AG04450 (cell line): ENCODE results near the gene PANX3. TPM values are rescaled to one million over a fixed set of nuclear protein-coding genes. Genes with fewer than 3 reads are reported as not detected.

ENCODE experiments used
- CTCF ChIA-PET: fragments of 300-600, 350-600 bp; formaldehyde crosslinking; extraction: SDS; loops from one replicate; lab custom pipeline; 2022; ENCODE audit warnings: antibody characterized with exemption, inconsistent platforms; lab: Charles Lee
- POLR2A ChIA-PET: fragments of 350-600 bp; formaldehyde crosslinking; extraction: SDS; loops from one replicate; lab custom pipeline; 2021; ENCODE audit warnings: antibody characterized with exemption, inconsistent platforms; lab: Yijun Ruan, JAX
- DNase-seq: peaks from one replicate; pipeline ENCODE4 v3.0.0-alpha.2; 2011; ENCODE audit warnings: low read depth, low spot score
- H3K27ac ChIP-seq: one replicate; pipeline ENCODE4 v1.5.1; 2012; ENCODE audit warnings: low read depth, low read length, control low read depth
- H3K27me3 ChIP-seq: one replicate; pipeline ENCODE4 v1.6.0; 2012; ENCODE audit warnings: low read length; ENCODE audit not compliant: control insufficient read depth, insufficient read depth
- H3K4me3 ChIP-seq: 2 replicates; pipeline ENCODE4 v1.5.1; 2011; ENCODE audit warnings: mild to moderate bottlenecking, low read depth, low read length, control low read depth
- H3K9me3 ChIP-seq: 2 replicates; pipeline ENCODE4 v1.5.1; 2012; ENCODE audit warnings: low read length; ENCODE audit not compliant: control insufficient read depth, insufficient read depth
- CTCF ChIP-seq: IDR thresholded peaks from 2 replicates; pipeline ENCODE4 v1.5.1; 2011; ENCODE audit warnings: low read depth, low read length, control low read depth, inconsistent platforms
- polyA minus RNA-seq: library from RNA; depleted of rRNA, polyadenylated mRNA; stranded (reverse); fragments of >200 nt; gene quantifications from 2 replicates; pipeline ENCODE4 v1.2.3, GENCODE V29; 2011; rRNA and poly(A)+ RNA removed
- polyA plus RNA-seq: library from polyadenylated mRNA; depleted of rRNA; stranded (reverse); fragments of >200 nt; gene quantifications from 2 replicates; pipeline ENCODE4 v1.2.3, GENCODE V29; 2011; rRNA removed

PANX3 gene
- not detected in 2 replicates for polyA plus RNA-seq
- not detected in 2 replicates for polyA minus RNA-seq

DNA sequence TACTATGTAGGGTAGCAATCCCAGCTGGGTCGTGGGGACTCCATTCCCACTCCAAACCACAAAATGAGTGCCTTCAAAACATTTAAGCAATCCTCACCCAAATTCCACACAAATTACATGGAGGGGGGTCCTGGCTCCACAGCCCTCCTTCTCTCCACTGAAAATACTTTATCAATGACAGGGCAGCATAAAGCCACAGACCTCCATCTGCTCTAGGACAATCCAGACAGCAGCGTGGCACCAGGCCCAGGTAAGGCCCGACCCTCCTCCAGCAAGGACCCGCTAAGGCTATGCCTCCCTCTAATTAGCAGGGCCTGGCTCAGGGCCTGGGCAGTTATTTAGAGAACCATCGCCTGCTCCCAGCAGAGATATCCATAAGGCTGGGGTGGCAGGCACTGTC is at the start of gene PANX3:
TSS of gene PANX3 (plus strand) at position 365 of the 400 bp plus-strand sequence. CDS start 129 bp downstream, outside the sequence.
- TF ChIP-seq CTCF = no peak
- Histone ChIP-seq H3K27ac (no peak within 1 kb of the TSS), H3K27me3 (peaks cover 3% of the 10 kb centered on the region), H3K9me3 (no peaks in the 10 kb centered on the region), H3K4me3 (no peak within 1 kb of the TSS)
- no peak for DNase-seq
- ChIA-PET CTCF (interaction anchor here (0.6 to 0.9 kb wide), 2 partner anchors 195 to 342 kb away, joined by 3 to 7 read pairs; no protein-coding TSS in a partner anchor), POLR2A (no interaction called here)

- CTCF ChIA-PET = interaction anchor here (0.6 to 1.1 kb wide), 2 partner anchors 168 to 921 kb away, joined by 3 read pairs; no protein-coding TSS in a partner anchor
- H3K27me3 ChIP-seq = no peaks in the 10 kb centered on the region
- no peak for TF ChIP-seq CTCF
- POLR2A ChIA-PET = no interaction called here
- H3K9me3 ChIP-seq = no peaks in the 10 kb centered on the region
- no peak within 1 kb of the TSS for H3K4me3 ChIP-seq
- no peak for DNase-seq
- H3K27ac ChIP-seq = no peak within 1 kb of the TSS
Observed at GRCh38 chr11:124569697-124570096, 41.5 kb upstream of the PANX3 start, which contains the start of gene OR8A1. OR8A1 (plus strand) TSS chr11:124569997; CDS start chr11:124570120, 123 bp downstream.

GRCh38 chr11:124570160-124570559 is 41.1 kb upstream of the PANX3 start:
- no peak for DNase-seq
- no peak for TF ChIP-seq CTCF

DNA sequence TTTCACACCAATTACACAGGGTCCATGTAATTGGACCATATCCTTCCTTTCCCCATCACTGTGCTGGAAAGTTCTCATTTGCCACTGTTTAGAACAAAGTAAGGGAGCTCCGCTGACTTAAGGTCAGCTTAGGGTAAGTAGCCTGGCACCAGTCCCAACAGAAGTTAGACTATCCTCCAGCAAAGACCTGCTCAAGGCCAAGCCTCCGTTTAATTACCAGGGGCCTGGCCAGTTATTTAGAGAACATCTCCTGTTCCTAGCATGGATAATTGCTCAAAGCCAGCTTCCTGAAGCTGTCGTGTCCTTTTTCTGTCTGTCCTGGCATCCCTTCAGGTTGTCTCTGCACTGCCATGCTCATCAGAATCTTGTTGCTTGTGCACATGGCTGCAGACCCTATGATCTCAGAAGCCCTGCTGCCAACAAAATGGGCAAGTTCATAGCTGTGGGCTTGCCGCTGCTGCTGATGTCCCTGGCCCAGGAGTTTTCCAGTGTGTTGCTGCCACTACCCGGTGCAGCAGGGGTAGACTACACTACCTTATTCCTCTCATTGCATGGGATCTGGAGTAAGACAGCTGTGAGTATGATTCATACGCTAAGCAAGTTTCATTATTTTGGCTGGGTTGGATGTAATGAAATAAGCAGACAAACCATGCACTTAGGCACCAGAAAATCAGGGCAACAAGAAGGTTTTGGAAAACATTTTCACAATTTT is 33.4 kb upstream of the PANX3 start:
- ChIA-PET CTCF (interaction anchor here (1.1 to 3.0 kb wide), 3 partner anchors 162 to 176 kb away, joined by 5 to 14 read pairs (median 10); no protein-coding TSS in a partner anchor), POLR2A (no interaction called here)
- no peak for DNase-seq
- TF ChIP-seq CTCF = no peak
- Histone ChIP-seq H3K27ac (no peak overlapping the region), H3K9me3 (no peaks in the 10 kb centered on the region), H3K27me3 (peaks cover 9% of the 10 kb centered on the region), H3K4me3 (no peak overlapping the region)

More at GRCh38 chr11:124570160-124570559, 41.1 kb upstream of the PANX3 start:
- ChIA-PET POLR2A (no interaction called here), CTCF (interaction anchor here (0.6 to 1.1 kb wide), 2 partner anchors 168 to 921 kb away, joined by 3 read pairs; no protein-coding TSS in a partner anchor)
- no peak overlapping the region for H3K27ac ChIP-seq
- H3K9me3 ChIP-seq = no peaks in the 10 kb centered on the region
- no peaks in the 10 kb centered on the region for H3K27me3 ChIP-seq
- H3K4me3 ChIP-seq = no peak overlapping the region

DNA sequence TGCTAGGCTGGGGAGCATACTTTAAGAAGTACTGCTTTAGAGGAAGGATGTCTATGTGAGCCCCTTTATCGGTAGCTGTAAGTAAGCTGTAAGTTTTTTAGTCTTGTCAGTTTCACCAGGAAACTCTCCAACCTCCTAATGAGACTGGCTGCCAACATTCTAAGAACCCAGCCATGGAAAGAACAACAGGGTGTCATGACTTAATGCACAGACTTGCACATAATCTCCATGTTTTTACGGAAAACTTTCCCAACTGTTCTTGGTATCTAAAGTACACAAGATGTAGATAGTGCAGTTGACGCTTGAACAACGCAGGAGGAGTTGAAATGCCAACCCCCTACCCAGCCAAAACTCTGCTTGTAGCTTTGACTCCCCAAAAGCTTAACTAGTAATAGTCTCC is 32.5 kb upstream of the PANX3 start:
- TF ChIP-seq CTCF = no peak
- no peak overlapping the region for H3K27ac ChIP-seq
- DNase-seq = no peak
- H3K27me3 ChIP-seq = peaks cover 9% of the 10 kb centered on the region
- ChIA-PET POLR2A (no interaction called here), CTCF (interaction anchor here (1.1 to 1.3 kb wide), 2 partner anchors 163 to 177 kb away, joined by 5 to 14 read pairs; no protein-coding TSS in a partner anchor)
- H3K4me3 ChIP-seq = no peak overlapping the region
- H3K9me3 ChIP-seq = no peaks in the 10 kb centered on the region
